Omental fat pad (tissue), 4 donors: Measurements from ENCODE around the gene ST14. TPM values are rescaled to one million over a fixed set of nuclear protein-coding genes. Genes with fewer than 3 reads are reported as not detected.

Source experiments
- ATAC-seq: fragments of 150-250 bp; one replicate; pipeline ENCODE4 v1.9.1; 2016; ENCODE audit warnings: mild to moderate bottlenecking, moderate library complexity; ENCODE audit not compliant: low FRiP score
- DNase-seq: peaks from one replicate; pipeline ENCODE4 v3.0.0-alpha.2; 2019; ENCODE audit warnings: low spot score
- CTCF ChIP-seq, 3 donors: fragments of 450-650 bp; IDR thresholded peaks; one replicate each; pipeline ENCODE4 v1.5.1; 2016 to 2017; ENCODE audit warnings: antibody characterized with exemption in 3 of 3, mild to moderate bottlenecking in 3 of 3, moderate library complexity in 2 of 3
- total RNA-seq, 4 donors: library from RNA; depleted of rRNA; stranded (reverse); fragments of >200 nt; gene quantifications; one replicate each; pipeline ENCODE4 v1.1.0, GENCODE V29; 2016

The ST14 gene
- total RNA-seq, 4 donors from 2014 or later = 4.4 to 49.1 (median 10.8) TPM

GRCh38 chr11:130124096-130124495, 35.5 kb upstream of the ST14 start:
- DNase-seq (peak; percentile 48), ATAC-seq (peak; percentile 91)
- no peak for TF ChIP-seq CTCF (IDR thresholded peaks at IDR 0.05)

GRCh38 chr11:130125638-130126037, 33.9 kb upstream of the ST14 start:
- no peak for ATAC-seq
- DNase-seq = no peak
- TF ChIP-seq CTCF (IDR thresholded peaks at IDR 0.05) = no peak

- no peak for TF ChIP-seq CTCF (IDR thresholded peaks at IDR 0.05)
- ATAC-seq = no peak
- DNase-seq = no peak
Observed at GRCh38 chr11:130126516-130126915, 33.1 kb upstream of the ST14 start.

GRCh38 chr11:130127509-130127908, 32.1 kb upstream of the ST14 start:
- TF ChIP-seq CTCF (IDR thresholded peaks at IDR 0.05) = no peak
- ATAC-seq = no peak

GRCh38 chr11:130128626-130129025, 31.0 kb upstream of the ST14 start:
- TF ChIP-seq CTCF (IDR thresholded peaks at IDR 0.05) = no peak
- ATAC-seq (no peak), DNase-seq (no peak)

More at GRCh38 chr11:130127509-130127908, 32.1 kb upstream of the ST14 start:
- no peak for DNase-seq

- ATAC-seq (no peak), DNase-seq (no peak)
- TF ChIP-seq CTCF (IDR thresholded peaks at IDR 0.05) = no peak
Observed at GRCh38 chr11:130129922-130130321, 29.7 kb upstream of the ST14 start.

GRCh38 chr11:130131961-130132850, 27.4 kb upstream of the ST14 start:
- no peak for DNase-seq
- peak in 1 of 3 donors; percentile 55 for TF ChIP-seq CTCF (IDR thresholded peaks at IDR 0.05)
- ATAC-seq = peak; percentile 68
